Activated T-cell treated with anti-CD3 and anti-CD28 coated beads for 48 hours (primary cell): ENCODE results near the gene ENOX1.

Experiments used
- DNase-seq: peaks from one replicate; pipeline ENCODE4 v3.0.0-alpha.2; 2020; ENCODE audit warnings: low read depth

ENOX1 gene

GRCh38 chr13:43289470-43290255 is 497.1 kb downstream of the ENOX1 start:
- no peak for DNase-seq

- DNase-seq = no peak
These were observed 500.0 kb downstream of the ENOX1 start for GRCh38 chr13:43286751-43287150.

GRCh38 chr13:43285933-43286597 is 500.7 kb downstream of the ENOX1 start:
- no peak for DNase-seq

GRCh38 chr13:43284162-43284561 is 502.6 kb downstream of the ENOX1 start:
- no peak for DNase-seq

- DNase-seq = no peak
These were observed 507.1 kb downstream of the ENOX1 start for GRCh38 chr13:43279696-43280095.

- DNase-seq = no peak
These were observed 508.6 kb downstream of the ENOX1 start for GRCh38 chr13:43278127-43278526.

- no peak for DNase-seq
These were observed 509.6 kb downstream of the ENOX1 start for GRCh38 chr13:43277142-43277541.

- DNase-seq = no peak
These were observed 511.9 kb downstream of the ENOX1 start for GRCh38 chr13:43274881-43275280.

GRCh38 chr13:43273362-43273761 is 513.4 kb downstream of the ENOX1 start:
- DNase-seq = no peak

GRCh38 chr13:43272851-43273250 is 513.9 kb downstream of the ENOX1 start:
- no peak for DNase-seq

- DNase-seq = no peak
These were observed 515.6 kb downstream of the ENOX1 start for GRCh38 chr13:43271152-43271551.

GRCh38 chr13:43270130-43270830 is 516.5 kb downstream of the ENOX1 start:
- DNase-seq = no peak

GRCh38 chr13:43269037-43269481 is 517.7 kb downstream of the ENOX1 start:
- no peak for DNase-seq

- no peak for DNase-seq
These were observed 518.1 kb downstream of the ENOX1 start for GRCh38 chr13:43268632-43269031.

GRCh38 chr13:43267916-43268315 is 518.9 kb downstream of the ENOX1 start:
- no peak for DNase-seq

- no peak for DNase-seq
These were observed 519.7 kb downstream of the ENOX1 start for GRCh38 chr13:43266936-43267615.

GRCh38 chr13:43265028-43265427 is 521.7 kb downstream of the ENOX1 start:
- no peak for DNase-seq

- no peak for DNase-seq
These were observed 522.3 kb downstream of the ENOX1 start for GRCh38 chr13:43264458-43264857.

- DNase-seq = no peak
These were observed 523.7 kb downstream of the ENOX1 start for GRCh38 chr13:43263047-43263446.

- DNase-seq = no peak
These were observed 525.8 kb downstream of the ENOX1 start for GRCh38 chr13:43260999-43261398.

GRCh38 chr13:43258771-43259170 is 528.0 kb downstream of the ENOX1 start:
- DNase-seq = no peak

- DNase-seq = no peak
These were observed 529.0 kb downstream of the ENOX1 start for GRCh38 chr13:43257765-43258164.
